ENCODE measurements around the gene FIBIN.

DNA sequence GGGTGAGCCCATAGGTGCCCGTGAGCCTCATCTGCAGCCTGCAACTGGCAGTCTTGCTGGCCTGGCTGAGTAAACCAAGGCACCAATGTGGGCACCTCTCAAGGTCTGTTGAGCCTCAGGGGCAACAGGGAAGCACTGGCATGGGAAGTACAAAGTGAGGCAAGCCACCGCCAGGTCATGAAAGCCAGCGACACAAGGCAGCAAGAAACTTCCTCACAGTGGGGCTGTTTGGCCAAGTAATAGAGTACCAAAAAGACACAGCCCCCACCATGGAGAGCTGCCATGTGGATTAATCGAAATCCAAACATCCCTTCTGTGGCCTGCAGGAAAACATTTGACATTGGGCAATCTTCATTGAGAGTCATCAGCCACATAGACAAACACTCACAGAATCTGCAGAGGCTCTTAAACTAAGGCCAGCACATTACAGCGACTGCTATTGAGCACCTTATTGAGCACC is 43.6 kb upstream of the FIBIN start:
- TF ChIP-seq EZH2 (IDR thresholded peaks at IDR 0.05; ENCODE audit: borderline replicate concordance) = no peak
- TF ChIP-seq, protein P1, sequence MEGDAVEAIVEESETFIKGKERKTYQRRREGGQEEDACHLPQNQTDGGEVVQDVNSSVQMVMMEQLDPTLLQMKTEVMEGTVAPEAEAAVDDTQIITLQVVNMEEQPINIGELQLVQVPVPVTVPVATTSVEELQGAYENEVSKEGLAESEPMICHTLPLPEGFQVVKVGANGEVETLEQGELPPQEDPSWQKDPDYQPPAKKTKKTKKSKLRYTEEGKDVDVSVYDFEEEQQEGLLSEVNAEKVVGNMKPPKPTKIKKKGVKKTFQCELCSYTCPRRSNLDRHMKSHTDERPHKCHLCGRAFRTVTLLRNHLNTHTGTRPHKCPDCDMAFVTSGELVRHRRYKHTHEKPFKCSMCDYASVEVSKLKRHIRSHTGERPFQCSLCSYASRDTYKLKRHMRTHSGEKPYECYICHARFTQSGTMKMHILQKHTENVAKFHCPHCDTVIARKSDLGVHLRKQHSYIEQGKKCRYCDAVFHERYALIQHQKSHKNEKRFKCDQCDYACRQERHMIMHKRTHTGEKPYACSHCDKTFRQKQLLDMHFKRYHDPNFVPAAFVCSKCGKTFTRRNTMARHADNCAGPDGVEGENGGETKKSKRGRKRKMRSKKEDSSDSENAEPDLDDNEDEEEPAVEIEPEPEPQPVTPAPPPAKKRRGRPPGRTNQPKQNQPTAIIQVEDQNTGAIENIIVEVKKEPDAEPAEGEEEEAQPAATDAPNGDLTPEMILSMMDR (IDR thresholded peaks at IDR 0.05; ENCODE audit: poor library complexity) = no peak
- TF ChIP-seq EZH2phosphoT487 (IDR thresholded peaks at IDR 0.05; ENCODE audit: low read depth, severe bottlenecking, unreplicated experiment) = no peak

Measured in hepatocyte (in vitro differentiated cells).